ENCODE measurements around the gene TP53BP2. TPM values are rescaled to one million over a fixed set of nuclear protein-coding genes. Genes with fewer than 3 reads are reported as not detected.
A peak's percentile ranks its signal among the peaks of the same experiment; 100 is the strongest.
"Not testable (repeated sequence)": the region's sequence is repeated elsewhere in the genome, so short reads cannot be mapped to it uniquely, and the experiment has no call there.

The TP53BP2 gene
- total RNA-seq, 1 donor from 2014 or later, result 54.3 TPM

GRCh38 chr1:223856386-223856785, 10.6 kb upstream of the TP53BP2 start:
- no peak for DNase-seq (ENCODE audit: low read depth)

GRCh38 chr1:223853748-223854147, 8.0 kb upstream of the TP53BP2 start:
- no peak for DNase-seq (ENCODE audit: low read depth)

- no peak for DNase-seq (ENCODE audit: low read depth)
Measured at GRCh38 chr1:223853275-223853674, 7.5 kb upstream of the TP53BP2 start.

GRCh38 chr1:223852337-223852736, 6.6 kb upstream of the TP53BP2 start:
- no peak for DNase-seq (ENCODE audit: low read depth)

GRCh38 chr1:223849352-223850254, 3.9 kb upstream of the TP53BP2 start:
- no peak for DNase-seq (ENCODE audit: low read depth)

- DNase-seq (ENCODE audit: low read depth), result no peak
Measured at GRCh38 chr1:223848536-223848935, 2.8 kb upstream of the TP53BP2 start.

GRCh38 chr1:223847781-223848345, 2.1 kb upstream of the TP53BP2 start:
- DNase-seq (ENCODE audit: low read depth), result no peak

GRCh38 chr1:223845037-223845809, 524 bp downstream of the TP53BP2 start:
- DNase-seq (ENCODE audit: low read depth), result peak; percentile 62

- peak; percentile 80 for DNase-seq (ENCODE audit: low read depth)
Measured at GRCh38 chr1:223844787-223845036, 1.0 kb downstream of the TP53BP2 start.

GRCh38 chr1:223843934-223844786, 1.6 kb downstream of the TP53BP2 start:
- DNase-seq (ENCODE audit: low read depth), result no peak

GRCh38 chr1:223842784-223843183, 3.0 kb downstream of the TP53BP2 start:
- DNase-seq (ENCODE audit: low read depth), result no peak

GRCh38 chr1:223841977-223842623, 3.6 kb downstream of the TP53BP2 start:
- DNase-seq (ENCODE audit: low read depth), result not testable (repeated sequence)

- DNase-seq (ENCODE audit: low read depth), result no peak
Measured at GRCh38 chr1:223840254-223840653, 5.5 kb downstream of the TP53BP2 start.

- no peak for DNase-seq (ENCODE audit: low read depth)
Measured at GRCh38 chr1:223838125-223838854, 7.5 kb downstream of the TP53BP2 start.

GRCh38 chr1:223837687-223838086, 8.1 kb downstream of the TP53BP2 start:
- DNase-seq (ENCODE audit: low read depth), result no peak

- DNase-seq (ENCODE audit: low read depth), result peak; percentile 57
Measured at GRCh38 chr1:223837206-223837605, 8.5 kb downstream of the TP53BP2 start.

GRCh38 chr1:223836586-223836985, 9.2 kb downstream of the TP53BP2 start:
- DNase-seq (ENCODE audit: low read depth), result peak; percentile 22

GRCh38 chr1:223835754-223836153, 10.0 kb downstream of the TP53BP2 start:
- no peak for DNase-seq (ENCODE audit: low read depth)

GRCh38 chr1:223834660-223835263, 11.0 kb downstream of the TP53BP2 start:
- DNase-seq (ENCODE audit: low read depth), result no peak

GRCh38 chr1:223833948-223834347, 11.8 kb downstream of the TP53BP2 start:
- DNase-seq (ENCODE audit: low read depth), result no peak

Measured in myocyte (in vitro differentiated cells).